HCT116 (cell line): ENCODE measurements around the gene ZNF134. TPM values are rescaled to one million over a fixed set of nuclear protein-coding genes. Genes with fewer than 3 reads are reported as not detected.

ENCODE experiments used
- ATAC-seq: fragments of 200-7000 bp; cut with Tn5 transposase; 2 replicates; pipeline ENCODE4 v1.9.1; 2020; ENCODE audit warnings: mild to moderate bottlenecking, moderate library complexity
- BruUV-seq: library from RNA; stranded (reverse); fragments of 400-500 nt; replicated peaks from 2 replicates; lab custom pipeline; 2021; lab: Mats Ljungman, UMichigan
- CTCF ChIA-PET: fragments of 300-600 bp; sonication (Branson Sonifier 250); formaldehyde crosslinking; loops from one replicate; lab custom pipeline; 2021; ENCODE audit warnings: antibody characterized with exemption; lab: Charles Lee
- POLR2A ChIA-PET: fragments of 300-600, 350-600 bp; sonication (Branson Sonifier 250); formaldehyde crosslinking; loops from one replicate; lab custom pipeline; 2021; ENCODE audit warnings: antibody characterized with exemption; lab: Charles Lee
- RAD21 ChIA-PET, 2 experiments: fragments of 300-600 bp; sonication (Branson Sonifier 250); formaldehyde crosslinking; loops; one replicate each; lab custom pipeline; 2023; ENCODE audit warnings: low total read pairs in 2 of 2; ENCODE audit not compliant: uncharacterized antibody in 2 of 2, unreplicated experiment in 2 of 2, low non-redundant PET in 1 of 2; lab: Charles Lee
- DNase-seq: peaks from one replicate; pipeline ENCODE4 v3.0.0-alpha.2; 2010; ENCODE audit warnings: low read depth, low spot score
- H2AFZ ChIP-seq: fragments of 200-600 bp; shearing (Covaris generic), sonication (generic); 2 replicates; pipeline ENCODE4 v1.6.1; 2017; ENCODE audit warnings: low read depth, mixed run types, mixed read lengths, antibody characterized with exemption, low read length; ENCODE audit not compliant: poor library complexity, severe bottlenecking
- H3K27ac ChIP-seq: 2 replicates; pipeline ENCODE4 v1.5.1; 2012; ENCODE audit warnings: low read depth, low read length
- H3K27me3 ChIP-seq: fragments of 200-600 bp; sonication (generic); 2 replicates; pipeline ENCODE4 v1.6.1; 2016; ENCODE audit warnings: mixed run types, low read length, mixed read lengths; ENCODE audit not compliant: insufficient read depth
- H3K36me3 ChIP-seq, 2 experiments: fragments of 200-500 bp in 1 of 2; fragments of 200-600 bp in 1 of 2; sonication (Bioruptor generic) in 1 of 2; sonication (generic) in 1 of 2; 2 replicates each; pipeline versions ENCODE4 v1.5.1 to v1.6.1; 2014 to 2016; ENCODE audit warnings: low read length in 2 of 2, inconsistent platforms in 1 of 2, mixed read lengths in 1 of 2, mixed run types in 1 of 2; ENCODE audit not compliant: insufficient read depth in 2 of 2, control insufficient read depth in 1 of 2
- H3K4me1 ChIP-seq, 2 experiments: fragments of 200-600 bp in 1 of 2; sonication (generic) in 1 of 2; 2 replicates each; pipeline versions ENCODE4 v1.5.1 to v1.6.1; 2012 to 2017; ENCODE audit warnings: low read length in 2 of 2, inconsistent platforms in 1 of 2, mild to moderate bottlenecking in 1 of 2, mixed read lengths in 1 of 2, mixed run types in 1 of 2, moderate library complexity in 1 of 2; ENCODE audit not compliant: insufficient read depth in 2 of 2, control insufficient read depth in 1 of 2
- H3K4me2 ChIP-seq: fragments of 200-600 bp; sonication (generic); 2 replicates; pipeline ENCODE4 v1.6.1; 2017; ENCODE audit warnings: mixed run types, low read length, mixed read lengths
- H3K4me3 ChIP-seq, 2 experiments: fragments of 200-600 bp in 1 of 2; sonication (generic) in 1 of 2; replicated peaks in 1 of 2; 2 replicates each; pipeline ENCODE4 v1.5.1; 2011 to 2016; ENCODE audit warnings: low read length in 2 of 2, control low read depth in 1 of 2, low read depth in 1 of 2, mild to moderate bottlenecking in 1 of 2, mixed read lengths in 1 of 2, mixed run types in 1 of 2
- H3K79me2 ChIP-seq: fragments of 200-600 bp; sonication (generic); 2 replicates; pipeline ENCODE4 v1.6.1; 2017; ENCODE audit warnings: mild to moderate bottlenecking, mixed run types, low read length, moderate library complexity, mixed read lengths; ENCODE audit not compliant: insufficient read depth
- H3K9ac ChIP-seq: fragments of 200-600 bp; sonication (generic); 2 replicates; pipeline ENCODE4 v1.6.1; 2016; ENCODE audit warnings: low read length, mixed read lengths
- H3K9me2 ChIP-seq: fragments of 200-600 bp; sonication (generic), shearing (Covaris generic); 2 replicates; pipeline ENCODE4 v1.6.1; 2017; ENCODE audit warnings: mixed run types, mild to moderate bottlenecking, moderate library complexity; ENCODE audit not compliant: insufficient read depth
- H3K9me3 ChIP-seq, 2 experiments: fragments of 200-500 bp in 1 of 2; fragments of 200-600 bp in 1 of 2; sonication (Bioruptor generic) in 1 of 2; sonication (generic) in 1 of 2; 2 replicates each; pipeline ENCODE4 v1.6.1; 2014 to 2017; ENCODE audit warnings: low read length in 2 of 2, mixed read lengths in 2 of 2, inconsistent platforms in 1 of 2, low read depth in 1 of 2, mild to moderate bottlenecking in 1 of 2, mixed run types in 1 of 2, moderate library complexity in 1 of 2; ENCODE audit not compliant: control insufficient read depth in 1 of 2, insufficient read depth in 1 of 2
- H4K20me1 ChIP-seq: fragments of 200-600 bp; sonication (generic), shearing (Covaris generic); 2 replicates; pipeline ENCODE4 v1.6.1; 2017; ENCODE audit warnings: mixed run types, mild to moderate bottlenecking, moderate library complexity; ENCODE audit not compliant: insufficient read depth
- EGR1 ChIP-seq: IDR thresholded peaks from 2 replicates; pipeline ENCODE4 v1.6.1; 2012; ENCODE audit warnings: low read depth
- ELF1 ChIP-seq: IDR thresholded peaks from 2 replicates; pipeline ENCODE4 v1.6.1; 2012; ENCODE audit warnings: low read depth, borderline replicate concordance
- FOSL1 ChIP-seq: IDR thresholded peaks from 2 replicates; pipeline ENCODE4 v1.6.1; 2012; ENCODE audit warnings: low read depth
- POLR2A ChIP-seq: IDR thresholded peaks from 2 replicates; pipeline ENCODE4 v1.7.0; 2011; ENCODE audit warnings: borderline replicate concordance; ENCODE audit not compliant: insufficient read depth, insufficient read length; ENCODE audit errors: extremely low read depth
- POLR2AphosphoS5 ChIP-seq: IDR thresholded peaks from 2 replicates; pipeline ENCODE4 v1.6.1; 2011; ENCODE audit warnings: mild to moderate bottlenecking, low read depth, low read length, moderate library complexity
- RAD21 ChIP-seq: IDR thresholded peaks from 2 replicates; pipeline ENCODE4 v1.6.1; 2012; ENCODE audit warnings: low read depth, mild to moderate bottlenecking
- SP1 ChIP-seq: IDR thresholded peaks from 2 replicates; pipeline ENCODE4 v1.6.1; 2012; ENCODE audit warnings: low read depth
- TCF7L2 ChIP-seq: IDR thresholded peaks from 2 replicates; pipeline ENCODE4 v1.7.0; 2011; ENCODE audit warnings: borderline replicate concordance, inconsistent platforms; ENCODE audit not compliant: insufficient read depth, insufficient read length; ENCODE audit errors: extremely low read depth
- YY1 ChIP-seq: IDR thresholded peaks from 2 replicates; pipeline ENCODE4 v1.6.1; 2011; ENCODE audit warnings: low read length, low read depth, moderate library complexity, mild to moderate bottlenecking; ENCODE audit not compliant: insufficient replicate concordance; ENCODE audit errors: extremely low read depth
- ZFX ChIP-seq: fragments of 450-650 bp; IDR thresholded peaks from 2 replicates; pipeline ENCODE4 v1.6.1; 2017
- intact Hi-C: fragments of 100-400 bp; cut with micrococcal nuclease; formaldehyde crosslinking; loops from 2 replicates; pipeline ENCODE4 v1.10.0; 2022
- total RNA-seq: library from RNA; stranded (reverse); gene quantifications from one replicate; pipeline ENCODE4 v1.2.1, GENCODE V29; 2021; ENCODE audit not compliant: unreplicated experiment

ZNF134 gene
- total RNA-seq, 1 experiment from 2014 or later, result 8.4 TPM

DNA sequence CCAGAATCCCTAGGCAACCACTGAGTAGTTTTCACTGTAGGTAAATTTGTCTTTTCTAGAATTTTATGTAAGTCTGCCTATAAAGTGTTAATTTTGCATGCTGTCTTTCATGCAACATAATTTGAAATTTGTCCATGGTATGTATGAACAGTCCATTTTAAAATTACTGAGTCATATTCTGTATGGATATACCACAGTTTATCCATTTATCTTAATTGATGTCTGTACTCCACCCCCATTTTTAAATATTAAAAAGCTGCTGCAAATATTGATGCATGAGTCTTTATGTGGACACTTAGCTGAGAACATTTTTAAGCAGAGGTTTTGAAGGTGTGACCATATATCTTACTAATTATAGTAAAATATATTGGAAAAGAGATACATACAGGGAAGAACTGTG lies 9.0 kb downstream of the ZNF134 start:
- DNase-seq, result no peak
- CTCF ChIA-PET, result no interaction called here
- Histone ChIP-seq H3K36me3 (peaks cover 14 to 38% of the 10 kb centered on the region in 2 experiments), H3K9ac (no peak overlapping the region), H3K9me2 (no peaks in the 10 kb centered on the region), H3K27ac (no peak overlapping the region), H3K4me2 (no peak overlapping the region), H4K20me1 (no peaks in the 10 kb centered on the region), H3K4me3 (no peak overlapping the region), H3K9me3 (peaks cover 44 to 55% of the 10 kb centered on the region in 2 experiments; a peak in 3 of 4 replicates), H3K4me1 (no peaks in the 10 kb centered on the region), H2AFZ (no peak overlapping the region), H3K79me2 (no peaks in the 10 kb centered on the region; the same call in 1 of the 2 replicates), H3K27me3 (no peaks in the 10 kb centered on the region)
- ATAC-seq, result no peak
- TF ChIP-seq RAD21, result no peak
- no peak for TF ChIP-seq POLR2A
- POLR2A ChIA-PET, result no interaction called here
- BruUV-seq, result no TSS peak
- RAD21 ChIA-PET, result no interaction called here
- intact Hi-C loops, result no loop called here

DNA sequence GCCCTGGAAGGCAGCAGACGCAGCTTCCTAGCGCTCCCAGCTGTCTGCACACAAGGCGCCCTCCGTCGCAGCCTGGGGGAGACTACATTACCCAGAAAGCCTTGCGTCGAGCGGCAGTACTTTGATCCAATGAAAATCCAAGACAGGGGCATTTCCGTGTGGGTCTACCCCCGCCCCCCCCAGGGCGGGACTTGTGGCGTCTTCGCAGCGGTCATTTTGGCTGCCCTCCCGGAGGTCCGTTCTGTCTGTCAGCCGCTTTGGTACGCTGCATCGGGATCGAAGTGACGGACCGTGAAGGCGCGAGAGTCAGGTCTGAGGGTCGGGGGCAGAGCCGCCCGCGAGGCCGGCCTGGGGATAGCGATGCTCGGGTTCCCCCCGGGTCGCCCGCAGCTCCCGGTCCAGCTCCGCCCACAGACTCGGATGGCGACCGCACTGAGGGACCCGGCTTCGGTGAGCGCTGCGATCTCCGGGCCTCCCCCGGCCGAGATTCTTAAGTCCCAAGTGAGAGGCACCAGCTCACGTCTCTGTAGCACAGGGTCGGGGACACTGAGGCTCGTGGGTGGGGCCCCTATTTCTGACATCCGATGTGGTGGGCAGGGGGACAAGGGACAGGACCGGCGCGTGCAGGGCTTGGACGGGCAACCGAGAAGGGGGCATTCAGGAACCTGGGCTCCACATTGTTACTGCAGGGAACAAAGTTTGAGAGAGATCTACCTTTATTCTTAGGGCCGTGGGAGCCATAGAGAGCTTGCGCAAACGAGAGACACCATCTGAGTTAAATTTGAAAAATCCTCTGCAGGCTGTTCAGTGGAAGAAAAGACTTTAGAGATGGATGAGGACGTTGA lies 19.2 kb downstream of the ZNF134 start, which contains the start of gene ZNF211:
TSS of gene ZNF211 (plus strand) at position 182 of the 845 bp plus-strand sequence. CDS start at position 361, 179 bp downstream.
- Histone ChIP-seq H3K4me3 (peak within 1 kb of the TSS; percentile 76 to 79), H2AFZ (peak within 1 kb of the TSS; percentile 43), H3K9ac (peak within 1 kb of the TSS; percentile 49), H3K27me3 (no peaks in the 10 kb centered on the region), H3K9me3 (peaks cover 12 to 16% of the 10 kb centered on the region in 2 experiments; a peak in 2 of 4 replicates), H3K4me1 (peaks cover 3 to 7% of the 10 kb centered on the region in 2 experiments; a peak in 2 of 4 replicates), H3K27ac (peak within 1 kb of the TSS; percentile 43; the same call in 1 of the 2 replicates), H3K36me3 (no peaks in the 10 kb centered on the region), H3K4me2 (peak within 1 kb of the TSS; percentile 90), H3K9me2 (no peaks in the 10 kb centered on the region), H3K79me2 (no peaks in the 10 kb centered on the region), H4K20me1 (no peaks in the 10 kb centered on the region)
- ChIA-PET POLR2A (no interaction called here), RAD21 (no interaction called here), CTCF (interaction anchor here (1.3 kb wide), 1 partner anchor 48 kb away, joined by 4 read pairs; the partner anchor contains the start of gene ZNF551)
- no peak for TF ChIP-seq ZFX
- peak; percentile 78 for TF ChIP-seq ELF1
- TF ChIP-seq TCF7L2, result no peak
- TF ChIP-seq FOSL1, result no peak
- peak; percentile 92 for TF ChIP-seq SP1
- TF ChIP-seq YY1, result peak; percentile 60
- TF ChIP-seq POLR2AphosphoS5, result peak; percentile 68
- TF ChIP-seq EGR1, result 0 out of 2 replicates have a peak, but pooled peaks have one; percentile 34
- BruUV-seq, result no TSS peak
- intact Hi-C loops, result loop anchor here (2.0 to 10.0 kb wide), 2 partner anchors 48 to 282 kb away; partner anchors contain the start of genes ZNF417 and ZNF551
- ATAC-seq (peak; percentile 99), DNase-seq (peak; percentile 88)
